ENCODE results near the gene ZNF319.

The ZNF319 gene

GRCh38 chr16:57994778-57995177 is 5.7 kb downstream of the ZNF319 start:
- Histone ChIP-seq H3K36me3 (peaks cover 29% of the 10 kb centered on the region), H3K4me3 (ENCODE audit: low read depth in 1 of 2, low read length in 1 of 2) (peak overlapping the region; percentile 15 to 34), H3K9me3 (no peaks in the 10 kb centered on the region), H3K27ac (peak overlapping the region; percentile 74), H3K27me3 (no peaks in the 10 kb centered on the region), H3K4me1 (ENCODE audit: control insufficient read depth in 1 of 2, insufficient read depth in 1 of 2, low read depth in 1 of 2, low read length in 1 of 2) (peaks cover 61 to 72% of the 10 kb centered on the region in 2 experiments)
- peak; percentile 83 for TF ChIP-seq CTCF (IDR thresholded peaks at IDR 0.05)

GRCh38 chr16:57994361-57994760 is 6.1 kb downstream of the ZNF319 start:
- H3K27me3 ChIP-seq: no peaks in the 10 kb centered on the region
- peak overlapping the region; percentile 74 for H3K27ac ChIP-seq

GRCh38 chr16:57993897-57994296 is 6.6 kb downstream of the ZNF319 start:
- TF ChIP-seq CTCF (IDR thresholded peaks at IDR 0.05): no peak
- Histone ChIP-seq H3K4me1 (ENCODE audit: control insufficient read depth in 1 of 2, insufficient read depth in 1 of 2, low read depth in 1 of 2, low read length in 1 of 2) (peaks cover 53 to 63% of the 10 kb centered on the region in 2 experiments), H3K27ac (peak overlapping the region; percentile 74)

More at GRCh38 chr16:57994361-57994760, 6.1 kb downstream of the ZNF319 start:
- no peaks in the 10 kb centered on the region for H3K9me3 ChIP-seq
- peaks cover 29% of the 10 kb centered on the region for H3K36me3 ChIP-seq
- TF ChIP-seq CTCF (IDR thresholded peaks at IDR 0.05): no peak
- H3K4me1 ChIP-seq (ENCODE audit: control insufficient read depth in 1 of 2, insufficient read depth in 1 of 2, low read depth in 1 of 2, low read length in 1 of 2): peaks cover 57 to 67% of the 10 kb centered on the region in 2 experiments
- peak overlapping the region; percentile 15 to 34 for H3K4me3 ChIP-seq (ENCODE audit: low read depth in 1 of 2, low read length in 1 of 2)

GRCh38 chr16:57993438-57993837 is 7.0 kb downstream of the ZNF319 start:
- H3K36me3 ChIP-seq: peaks cover 29% of the 10 kb centered on the region
- no peaks in the 10 kb centered on the region for H3K27me3 ChIP-seq
- peak overlapping the region; percentile 74 for H3K27ac ChIP-seq
- H3K4me1 ChIP-seq (ENCODE audit: control insufficient read depth in 1 of 2, insufficient read depth in 1 of 2, low read depth in 1 of 2, low read length in 1 of 2): peaks cover 48 to 58% of the 10 kb centered on the region in 2 experiments
- no peak for TF ChIP-seq CTCF (IDR thresholded peaks at IDR 0.05)
- H3K9me3 ChIP-seq: no peaks in the 10 kb centered on the region
- H3K4me3 ChIP-seq (ENCODE audit: low read depth in 1 of 2, low read length in 1 of 2): no peak overlapping the region

More at GRCh38 chr16:57993897-57994296, 6.6 kb downstream of the ZNF319 start:
- no peaks in the 10 kb centered on the region for H3K9me3 ChIP-seq
- H3K27me3 ChIP-seq: no peaks in the 10 kb centered on the region
- peaks cover 29% of the 10 kb centered on the region for H3K36me3 ChIP-seq
- H3K4me3 ChIP-seq (ENCODE audit: low read depth in 1 of 2, low read length in 1 of 2): peak overlapping the region in 1 of 2 experiments; percentile 34

GRCh38 chr16:57992084-57992483 is 8.4 kb downstream of the ZNF319 start:
- H3K4me1 ChIP-seq (ENCODE audit: control insufficient read depth in 1 of 2, insufficient read depth in 1 of 2, low read depth in 1 of 2, low read length in 1 of 2): peaks cover 34 to 45% of the 10 kb centered on the region in 2 experiments
- peaks cover 3% of the 10 kb centered on the region for H3K27me3 ChIP-seq
- no peak for TF ChIP-seq CTCF (IDR thresholded peaks at IDR 0.05)
- H3K4me3 ChIP-seq (ENCODE audit: low read depth in 1 of 2, low read length in 1 of 2): no peak overlapping the region
- H3K36me3 ChIP-seq: peaks cover 19% of the 10 kb centered on the region
- H3K9me3 ChIP-seq: no peaks in the 10 kb centered on the region
- no peak overlapping the region for H3K27ac ChIP-seq
